A172 (cell line): ENCODE data around the gene COX19. TPM values are rescaled to one million over a fixed set of nuclear protein-coding genes. Genes with fewer than 3 reads are reported as not detected.
"Not testable (repeated sequence)": the region's sequence is repeated elsewhere in the genome, so short reads cannot be mapped to it uniquely, and the experiment has no call there.

Experiments used
- DNase-seq: peaks from one replicate; pipeline ENCODE4 v3.0.0-alpha.2; 2015; ENCODE audit warnings: low spot score
- total RNA-seq: library from RNA; depleted of rRNA; stranded (reverse); fragments of >200 nt; shearing (Covaris generic); gene quantifications from 2 replicates; pipeline ENCODE4 v1.2.3, GENCODE V29; 2014

The COX19 gene
- total RNA-seq, 1 experiment from 2014 or later, result 8.8 TPM

DNA sequence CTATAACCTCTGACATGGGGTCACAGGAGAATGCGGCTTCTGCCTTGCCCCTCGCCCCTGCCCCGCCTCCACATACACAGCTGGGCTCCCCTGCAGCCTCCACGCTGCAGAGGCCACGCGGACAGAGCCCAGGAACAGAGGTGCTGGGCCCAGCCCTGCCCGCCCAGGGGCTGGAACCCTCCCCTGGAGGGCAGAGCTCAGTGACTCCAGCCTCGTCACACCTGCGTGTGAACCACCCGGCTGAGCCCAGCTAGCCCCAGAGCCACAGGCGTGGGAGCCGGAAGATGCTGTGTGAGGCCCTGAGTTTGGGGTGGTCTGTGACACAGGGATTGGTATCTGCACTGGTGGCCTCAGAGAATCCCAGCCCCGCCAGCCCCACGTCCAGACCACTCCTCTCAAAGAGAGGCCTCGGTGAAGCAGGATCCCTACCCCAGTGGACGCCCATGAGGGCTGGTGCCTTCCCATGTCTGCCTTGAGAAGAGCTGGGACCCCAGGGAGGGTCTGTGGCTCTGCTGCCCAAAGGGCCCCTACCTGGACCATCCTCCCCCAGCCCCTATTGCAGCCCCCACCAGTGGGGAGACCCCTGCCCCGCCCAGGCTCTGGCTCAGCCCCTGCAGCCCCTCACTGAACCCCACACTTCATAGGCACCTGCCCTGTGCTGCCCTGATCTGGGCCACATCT is 12.8 kb downstream of the COX19 start:
- DNase-seq, result no peak

DNA sequence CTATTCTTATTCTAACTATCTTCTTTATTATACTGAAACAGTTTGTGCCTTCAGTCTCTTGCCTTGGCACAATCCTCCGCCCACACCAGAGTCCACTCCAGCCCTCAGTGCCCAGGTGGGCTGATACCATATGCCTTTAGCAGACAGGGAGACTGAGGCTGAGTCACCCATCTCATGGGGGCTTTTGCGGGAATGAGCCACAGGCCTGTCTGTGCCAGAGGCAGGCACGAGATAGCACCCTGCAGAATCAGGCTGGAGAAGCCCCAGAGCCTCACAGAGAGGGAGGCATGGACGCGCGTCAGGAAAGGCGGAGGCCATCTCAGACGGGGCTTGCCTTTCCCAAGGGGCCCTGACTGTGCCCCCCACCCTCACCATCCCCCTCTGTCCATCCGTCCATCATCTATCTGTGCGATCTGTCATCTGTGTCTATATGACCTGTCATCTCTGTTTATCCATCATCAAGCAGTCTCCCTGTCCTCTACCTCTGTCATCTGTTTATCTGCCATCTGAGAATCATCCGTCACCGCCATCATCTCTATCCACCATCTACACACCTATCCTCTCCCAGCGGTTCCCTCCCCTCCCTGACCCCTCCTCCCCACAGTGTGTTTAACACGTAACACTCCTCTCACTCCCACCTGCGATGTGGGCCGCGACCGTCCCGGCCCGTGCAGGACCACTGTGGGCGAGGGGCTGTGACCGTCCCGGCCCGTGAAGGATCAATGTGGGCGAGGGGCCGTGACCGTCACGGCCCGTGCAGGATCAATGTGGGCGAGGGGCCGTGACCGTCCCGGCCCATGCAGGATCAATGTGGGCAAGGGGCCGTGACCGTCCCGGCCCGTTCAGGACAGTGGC is 13.6 kb downstream of the COX19 start:
- DNase-seq, result no peak

DNA sequence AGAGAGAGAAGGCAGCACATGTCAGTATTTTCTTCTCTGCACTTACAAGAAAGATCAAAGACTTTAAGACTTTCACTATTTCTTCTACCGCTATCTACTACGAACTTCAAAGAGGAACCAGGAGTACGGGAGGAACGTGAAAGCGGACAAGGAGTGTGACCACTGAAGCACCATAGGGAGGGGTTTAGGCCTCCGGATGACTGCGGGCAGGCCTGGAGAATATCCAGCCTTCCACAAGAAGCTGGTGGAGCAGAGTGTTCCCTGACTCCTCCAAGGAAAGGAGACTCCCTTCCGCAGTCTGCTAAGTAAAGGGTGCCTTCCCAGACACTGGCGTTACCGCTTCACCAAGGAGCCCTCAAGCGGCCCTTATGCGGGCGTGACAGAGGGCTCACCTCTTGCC is 14.4 kb downstream of the COX19 start:
- not testable (repeated sequence) for DNase-seq

DNA sequence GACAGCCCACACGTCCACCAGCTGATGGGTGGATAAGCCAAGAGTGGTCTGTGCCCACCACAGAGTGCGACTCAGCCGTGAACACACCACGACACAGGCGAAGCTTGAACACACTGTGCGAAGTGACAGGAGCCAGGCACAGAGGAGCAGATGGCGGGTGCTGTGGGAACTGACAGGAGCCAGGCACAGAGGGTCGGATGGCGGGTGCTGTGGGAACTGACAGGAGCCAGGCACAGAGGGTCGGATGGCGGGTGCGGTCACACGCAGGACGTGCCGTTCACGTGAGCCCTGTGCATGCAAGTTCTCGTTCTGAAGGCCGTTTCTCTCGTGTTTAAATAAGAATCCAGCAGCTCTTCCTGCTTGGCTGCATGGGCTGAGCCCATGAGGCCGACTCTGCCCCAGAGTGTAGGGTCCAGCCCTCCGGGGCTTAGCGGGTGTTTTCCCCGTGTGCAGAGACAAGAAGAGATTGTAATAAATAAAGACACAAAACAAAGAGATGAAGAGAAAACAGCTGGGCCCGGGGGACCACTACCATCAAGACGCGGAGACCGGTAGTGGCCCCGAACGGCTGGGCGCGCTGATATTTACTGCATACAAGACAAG is 15.0 kb downstream of the COX19 start:
- no peak for DNase-seq

DNA sequence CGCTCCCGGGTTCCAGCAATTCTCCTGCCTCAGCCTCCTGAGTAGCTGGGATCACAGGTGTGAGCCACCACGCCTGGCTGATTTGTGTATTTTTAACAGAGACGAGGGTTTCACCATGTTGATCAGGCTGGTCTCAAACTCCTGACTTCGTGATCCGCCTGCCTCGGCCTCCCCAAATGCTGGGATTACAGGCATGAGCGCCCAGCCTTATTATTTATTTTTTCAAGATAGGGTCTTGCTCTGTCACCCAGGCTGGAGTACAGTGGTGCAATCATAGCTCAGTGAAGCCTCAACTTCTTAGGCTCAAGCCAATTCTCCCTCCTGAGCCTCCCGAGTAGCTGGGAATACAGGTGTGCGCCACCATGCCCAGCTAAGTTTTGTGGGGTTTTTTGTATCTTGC is 15.6 kb downstream of the COX19 start:
- DNase-seq, result not testable (repeated sequence)

DNA sequence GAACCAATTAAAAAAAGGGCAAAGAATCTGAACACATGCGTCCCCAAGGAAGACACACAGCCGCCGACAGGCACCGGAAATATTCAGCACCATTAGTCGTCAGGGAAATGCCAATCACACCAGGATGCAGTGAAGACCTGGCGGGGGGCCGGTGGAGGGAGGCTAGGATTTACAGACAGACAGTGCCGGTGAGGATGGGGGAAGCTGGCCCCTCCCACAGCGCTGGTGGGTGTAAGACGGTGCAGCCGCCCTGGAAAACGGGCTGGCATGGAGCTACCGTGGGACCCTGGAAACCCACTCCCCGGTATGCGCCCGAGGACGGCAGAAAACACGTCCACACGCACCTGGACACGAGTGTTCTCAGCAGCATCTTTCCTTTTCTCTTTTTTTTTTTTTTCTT is 16.1 kb downstream of the COX19 start:
- no peak for DNase-seq

DNA sequence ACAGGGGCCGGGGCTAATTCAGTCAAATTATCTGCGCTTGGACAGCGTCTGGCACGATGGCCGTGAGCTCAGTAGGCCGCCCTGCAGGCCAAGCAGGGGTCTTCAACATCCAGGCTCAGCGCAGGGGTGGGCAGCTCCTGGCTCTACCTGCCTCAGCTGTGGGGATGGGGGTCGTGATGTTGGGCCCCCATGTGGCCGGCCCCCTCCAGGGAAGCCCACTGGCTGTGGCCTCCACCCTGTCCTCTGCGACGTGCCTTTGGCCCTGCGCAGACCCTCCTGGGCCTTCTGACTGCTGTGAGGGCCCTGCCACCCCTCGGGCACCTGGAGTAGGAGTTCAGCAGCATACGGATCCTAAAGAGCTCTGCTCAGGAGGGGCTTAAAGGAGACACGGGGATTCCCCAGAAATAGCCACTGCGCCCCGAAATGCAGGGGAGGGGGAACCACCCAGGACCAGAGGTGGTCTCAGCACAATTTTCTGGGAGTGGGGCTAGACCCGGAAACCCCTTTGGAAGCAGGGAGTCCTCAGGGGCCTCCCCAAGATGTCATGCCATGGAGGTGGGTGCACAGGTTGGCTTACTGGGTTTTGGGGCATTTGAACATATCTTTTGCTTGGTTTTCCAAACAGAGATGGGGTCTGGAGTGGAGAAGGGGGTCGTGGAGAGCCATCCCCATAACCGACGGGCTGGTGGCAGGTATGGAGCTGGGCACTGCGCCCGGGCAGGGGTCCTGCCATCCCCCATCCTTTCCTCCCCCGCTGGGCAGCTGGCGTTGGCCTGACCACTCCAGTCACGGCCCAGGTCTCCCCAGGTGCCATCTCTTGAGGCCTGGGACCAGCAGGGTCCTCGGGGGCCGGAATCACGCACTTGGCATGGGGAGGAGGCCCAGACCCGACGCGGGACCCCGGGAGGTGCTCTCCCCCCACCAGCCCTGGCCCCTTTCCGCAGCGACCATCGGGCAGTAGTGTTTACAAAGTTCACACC is 16.8 kb downstream of the COX19 start:
- DNase-seq, result no peak

DNA sequence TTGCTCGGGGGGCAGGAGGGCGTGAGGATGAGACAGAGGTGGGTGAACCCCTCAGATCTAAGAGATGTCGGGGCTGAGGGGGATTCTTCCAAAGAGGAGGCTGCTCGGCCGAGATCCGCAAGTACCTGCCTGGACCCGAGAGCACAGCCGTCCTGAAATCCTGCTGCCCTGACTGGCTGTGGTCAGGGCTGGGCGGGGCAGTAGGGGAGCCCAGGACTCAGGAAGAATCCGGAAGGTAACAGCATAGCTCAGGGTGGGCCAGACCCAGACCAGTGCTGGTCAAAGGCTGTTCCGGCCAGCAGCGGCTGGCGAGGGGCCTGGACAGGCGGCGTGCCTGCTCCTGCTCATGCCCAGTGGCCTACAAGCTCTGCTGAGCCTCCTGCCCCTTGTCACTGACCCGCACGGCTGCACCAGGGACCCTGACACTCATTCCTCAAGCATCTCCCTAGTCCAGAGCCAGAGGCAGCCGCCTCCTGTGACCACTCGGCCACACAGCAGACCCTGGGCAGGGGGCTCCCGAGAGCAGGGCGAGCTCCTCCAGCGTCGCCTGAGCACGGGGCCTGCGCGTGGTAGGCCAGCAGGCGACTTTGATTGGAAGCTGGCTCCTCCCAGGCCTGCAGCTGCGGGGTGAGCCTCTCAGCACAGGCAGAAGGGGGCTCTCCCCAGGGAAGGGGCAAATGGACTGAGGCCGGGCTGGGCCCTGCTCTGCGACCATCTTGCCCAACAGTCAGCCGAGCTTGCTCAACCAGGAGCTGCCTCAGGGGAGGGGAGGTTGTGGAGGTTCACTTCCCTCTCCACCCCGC is 17.7 kb downstream of the COX19 start:
- DNase-seq, result no peak

DNA sequence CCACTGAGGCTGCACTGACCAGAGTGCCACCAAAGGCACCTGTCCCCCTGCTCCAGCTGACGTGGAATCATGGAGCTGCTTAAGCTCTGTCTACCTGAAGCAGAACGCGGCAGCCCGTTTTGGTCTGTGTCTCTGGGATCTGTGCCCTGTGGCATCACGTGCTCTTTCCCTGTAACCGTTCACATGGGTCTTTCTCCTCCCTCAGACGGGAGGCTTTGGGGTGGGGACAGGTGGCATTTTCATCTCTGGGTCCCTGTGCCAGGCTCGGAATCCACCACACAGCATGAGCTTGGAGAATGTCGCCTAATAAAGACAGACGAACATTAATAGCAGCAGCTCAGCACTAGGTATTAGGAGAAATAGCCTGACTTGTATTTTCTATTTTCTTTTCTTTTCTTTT is 19.3 kb downstream of the COX19 start:
- DNase-seq, result no peak

DNA sequence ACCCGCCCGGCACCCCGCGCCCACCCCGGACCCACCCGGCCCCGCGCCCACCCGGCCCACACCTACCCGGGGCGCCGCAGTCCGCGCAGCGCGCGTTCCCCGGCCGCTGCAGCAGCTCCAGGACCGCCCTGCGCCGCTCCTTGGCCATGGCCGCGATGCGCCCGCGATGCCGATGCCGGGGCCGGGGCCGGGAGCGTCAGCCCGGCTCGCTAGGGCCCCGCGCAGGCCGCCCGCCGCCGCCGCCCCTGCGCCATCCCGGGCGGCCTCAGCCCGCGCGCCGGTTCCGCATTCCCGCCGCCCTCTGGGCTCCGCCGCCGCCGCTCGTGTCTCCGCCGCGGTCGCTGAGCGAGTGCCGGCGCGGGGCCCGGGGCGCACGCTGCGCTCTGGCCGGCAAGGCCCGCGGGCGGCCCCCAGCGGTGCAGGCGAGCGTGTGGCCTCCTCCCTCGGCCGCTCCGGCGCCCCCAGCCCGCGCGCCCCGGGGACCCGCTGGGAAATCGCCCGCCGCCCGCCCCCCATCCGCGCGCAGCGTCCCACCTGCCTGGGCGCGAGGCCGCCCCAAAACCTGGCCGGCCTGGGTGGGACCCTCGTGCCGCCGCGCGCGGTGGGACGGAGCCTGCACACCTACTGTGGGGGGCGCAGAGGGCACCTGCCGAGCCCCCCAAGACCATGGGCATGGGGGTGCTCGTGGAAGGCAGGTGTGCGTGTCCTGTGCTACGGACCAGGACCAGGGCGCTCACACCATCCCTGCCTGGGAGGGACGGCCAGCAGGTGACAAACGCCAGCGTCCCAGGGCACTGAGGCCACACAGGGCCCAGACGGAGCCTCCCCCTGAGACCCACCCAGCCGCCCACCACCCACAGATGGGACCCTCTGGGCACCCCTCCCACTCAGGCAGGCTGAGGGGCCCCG is 20.8 kb downstream of the COX19 start, which contains the start of gene ADAP1:
Gene ADAP1 (minus strand): TSS at position 351 of the 909 bp plus-strand sequence. CDS start 203 bp downstream, at position 148.
- DNase-seq, result peak; percentile 20

DNA sequence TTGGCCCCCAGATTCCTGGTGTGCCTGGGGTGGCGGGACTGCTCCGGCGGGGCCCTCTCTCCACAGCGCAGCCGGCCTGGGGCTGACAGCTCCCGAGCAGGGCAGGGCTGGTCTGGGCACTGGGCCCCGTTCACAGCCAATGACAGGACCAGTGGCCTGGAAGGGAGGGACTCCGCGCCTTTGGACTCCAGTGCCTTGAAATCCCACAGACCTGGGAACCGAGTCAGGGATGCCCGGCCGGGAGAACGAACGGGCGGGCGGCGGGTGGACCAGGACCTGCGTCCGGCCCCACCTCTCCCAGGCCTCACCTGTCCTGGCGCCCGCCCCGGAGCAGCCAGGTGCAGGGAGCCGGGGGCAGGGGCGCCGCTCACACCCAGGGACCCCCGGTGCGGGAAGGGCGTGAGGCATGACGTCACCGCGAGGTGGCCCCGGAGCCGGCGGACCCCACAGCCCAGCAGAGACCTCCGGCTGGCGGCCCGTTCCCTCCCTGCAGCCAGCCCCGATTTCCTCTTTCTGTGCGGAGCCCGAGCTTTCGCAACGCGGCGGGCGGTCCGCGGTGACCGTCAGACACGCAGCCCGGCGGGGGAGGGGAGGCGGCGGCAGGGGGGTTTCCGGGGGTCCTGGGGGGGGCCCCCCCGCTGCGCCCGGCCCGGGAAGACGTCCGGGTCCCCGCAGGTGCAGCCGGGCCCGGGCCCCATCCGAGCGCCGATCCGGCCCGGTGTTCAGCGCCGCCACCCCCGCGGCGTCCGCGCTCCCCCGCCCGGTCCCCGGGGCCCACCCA is 21.6 kb downstream of the COX19 start:
- DNase-seq, result no peak

DNA sequence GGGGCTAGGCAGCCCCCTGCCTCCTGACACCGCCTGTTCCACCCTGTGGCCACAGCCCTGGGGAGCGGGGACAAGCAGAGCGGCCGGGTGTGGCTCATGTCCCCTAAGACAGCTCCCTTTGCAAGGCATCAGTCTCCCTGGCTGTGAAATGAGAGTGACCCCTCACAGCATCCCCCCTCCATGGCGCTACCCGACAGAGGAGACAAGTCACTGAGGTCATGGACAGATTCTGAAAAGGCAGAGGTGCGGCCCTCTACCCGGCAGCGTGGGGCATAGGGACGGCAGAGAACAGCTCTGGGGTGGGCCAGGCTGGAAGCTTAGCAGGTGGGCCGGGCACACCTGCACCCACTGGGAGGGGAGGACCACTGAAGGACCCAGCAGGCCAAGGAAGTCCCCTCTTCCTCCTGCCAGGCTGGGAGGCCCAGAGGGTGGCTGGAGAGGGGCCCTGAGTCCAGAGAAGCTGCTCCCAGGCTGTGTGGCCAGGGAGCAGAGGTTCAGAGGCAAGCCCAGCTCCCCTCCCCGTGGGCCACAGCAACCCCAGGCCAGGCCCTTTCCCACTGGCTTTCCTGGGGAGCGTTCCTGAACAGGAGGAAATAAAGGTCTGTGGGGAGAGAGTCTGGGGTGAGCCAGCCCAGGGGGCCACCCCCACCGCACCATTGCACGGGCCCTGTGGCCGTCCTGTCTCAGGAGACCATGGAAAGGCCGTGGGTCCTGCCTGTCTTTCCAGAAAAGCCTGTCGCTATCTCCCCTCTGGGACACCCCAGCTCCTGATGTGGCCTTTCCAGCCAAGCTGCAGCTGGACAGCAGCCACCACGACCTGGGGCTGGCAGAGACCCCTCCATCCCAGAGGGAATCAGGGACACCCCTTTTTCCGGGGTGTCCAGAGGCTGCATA is 22.6 kb downstream of the COX19 start:
- no peak for DNase-seq

DNA sequence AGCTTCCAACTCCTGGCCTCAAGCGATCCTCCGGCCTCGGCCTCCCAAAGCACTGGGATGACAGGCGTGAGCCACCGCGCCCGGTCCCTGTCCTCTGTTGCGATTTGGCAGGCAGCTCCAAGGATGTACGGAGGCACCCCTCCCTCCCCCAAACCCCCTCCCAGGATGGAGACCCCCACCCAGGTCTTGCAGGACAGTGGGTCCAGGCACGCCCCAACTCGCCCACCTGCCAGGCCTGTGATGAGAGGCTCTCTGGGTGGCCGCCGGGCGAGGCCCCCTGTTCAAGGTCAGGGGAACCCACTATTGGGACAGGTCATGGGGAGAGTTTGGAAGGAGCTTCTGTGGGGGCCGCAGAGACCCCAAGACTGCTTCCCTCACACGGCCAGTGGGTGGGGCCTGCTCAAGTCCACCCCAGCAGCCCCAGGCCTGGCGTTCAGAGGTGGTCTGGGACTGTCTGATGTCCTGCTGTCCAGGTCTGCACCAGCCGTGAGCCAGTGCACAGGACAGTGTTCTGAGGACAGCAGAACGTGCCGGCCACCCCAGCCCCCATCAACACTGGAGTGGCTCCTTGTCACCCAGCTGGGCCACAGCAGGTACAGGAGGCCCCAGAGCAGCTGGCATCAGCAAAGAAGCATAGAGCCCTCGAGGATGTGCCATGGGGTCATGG is 23.3 kb downstream of the COX19 start:
- no peak for DNase-seq

DNA sequence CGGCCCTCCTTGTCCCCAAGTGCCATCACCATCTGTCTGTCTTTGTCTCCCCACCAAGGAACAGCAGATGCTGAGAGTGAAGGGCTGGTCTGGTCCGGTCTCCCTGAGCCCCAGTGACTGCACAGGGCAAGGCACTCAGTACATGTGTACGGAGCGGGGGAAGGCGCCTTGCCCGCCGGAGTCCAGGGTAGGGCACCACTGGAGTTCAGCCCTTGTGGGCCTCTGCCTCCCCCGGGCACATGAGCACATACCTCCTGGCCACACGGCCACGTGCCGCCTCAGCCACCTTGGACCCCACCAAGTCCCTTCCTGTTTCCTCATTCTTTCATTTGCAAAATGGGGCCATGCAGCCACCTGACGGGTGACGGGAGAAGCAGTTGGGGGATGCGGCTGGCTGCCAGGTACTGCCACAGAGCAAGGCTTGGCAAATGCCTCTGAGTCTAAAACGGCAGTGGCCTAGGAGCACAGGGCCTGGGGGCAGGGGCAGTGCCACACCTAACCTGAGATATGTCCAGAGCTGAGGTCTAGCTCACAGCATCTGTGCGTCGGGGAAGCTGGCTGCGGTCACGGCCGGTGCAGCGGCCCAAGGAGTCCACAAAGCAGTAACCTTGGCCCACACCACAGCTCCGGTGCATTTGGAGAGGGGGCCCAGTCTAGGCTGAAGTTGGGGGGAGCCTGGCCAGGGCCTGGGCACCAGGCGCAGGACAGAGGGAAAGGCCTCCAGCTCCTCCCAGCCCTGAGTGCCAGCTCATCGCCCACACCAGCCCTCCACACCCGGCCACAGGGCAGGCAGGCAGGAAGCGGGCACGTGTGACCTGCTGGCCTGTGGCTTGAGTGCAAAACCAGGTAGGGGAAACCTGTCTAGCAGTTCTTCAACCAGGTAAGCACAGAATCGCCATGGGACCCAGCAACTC is 26.1 kb downstream of the COX19 start:
- no peak for DNase-seq

DNA sequence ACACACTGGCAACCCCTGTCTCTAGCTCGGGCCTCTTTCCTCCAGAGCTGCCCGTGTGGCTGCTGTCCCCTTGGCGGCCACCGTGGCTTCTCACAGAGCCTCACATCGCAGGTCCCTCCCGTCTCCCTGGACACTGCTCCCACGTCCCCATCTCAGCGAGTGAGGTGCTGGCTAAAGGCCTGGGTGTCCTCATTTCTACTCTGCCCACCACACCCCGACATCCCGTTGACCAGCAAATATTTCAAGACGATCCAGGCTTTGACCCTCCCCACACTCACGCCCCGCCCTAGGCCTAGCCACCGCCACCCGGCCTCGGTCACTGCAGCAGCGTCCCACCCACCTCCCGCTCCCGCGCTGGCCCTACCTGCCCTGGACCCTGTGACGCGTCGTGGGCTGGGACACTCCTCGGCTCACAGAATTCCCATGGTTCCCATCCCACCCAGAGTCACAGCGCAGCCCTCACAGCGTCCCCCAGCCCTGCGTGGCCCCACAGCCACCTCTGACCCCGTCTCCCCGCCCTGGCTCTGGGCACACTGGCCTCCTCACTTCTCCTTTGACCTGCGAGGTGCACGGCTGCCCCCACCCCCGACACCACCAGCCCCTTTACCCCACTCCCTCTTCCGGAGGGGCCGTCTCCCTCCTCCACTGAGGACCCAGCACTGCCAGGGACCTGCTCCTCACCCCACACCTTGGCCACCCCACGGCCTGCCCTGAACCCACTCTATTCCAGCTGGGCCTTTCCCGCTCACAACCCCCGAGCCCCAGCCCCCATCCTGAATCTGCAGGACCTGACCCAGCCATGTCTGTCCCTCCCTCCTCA is 27.7 kb downstream of the COX19 start:
- no peak for DNase-seq
